HG03108 (cell line): ENCODE measurements around the gene ADARB2.

Experiments used
- ATAC-seq: cut with Tn5 transposase; IDR thresholded peaks from one replicate; pipeline ENCODE4 v1.9.1; 2021; ENCODE audit warnings: moderate library complexity; ENCODE audit not compliant: unreplicated experiment

ADARB2 gene

DNA sequence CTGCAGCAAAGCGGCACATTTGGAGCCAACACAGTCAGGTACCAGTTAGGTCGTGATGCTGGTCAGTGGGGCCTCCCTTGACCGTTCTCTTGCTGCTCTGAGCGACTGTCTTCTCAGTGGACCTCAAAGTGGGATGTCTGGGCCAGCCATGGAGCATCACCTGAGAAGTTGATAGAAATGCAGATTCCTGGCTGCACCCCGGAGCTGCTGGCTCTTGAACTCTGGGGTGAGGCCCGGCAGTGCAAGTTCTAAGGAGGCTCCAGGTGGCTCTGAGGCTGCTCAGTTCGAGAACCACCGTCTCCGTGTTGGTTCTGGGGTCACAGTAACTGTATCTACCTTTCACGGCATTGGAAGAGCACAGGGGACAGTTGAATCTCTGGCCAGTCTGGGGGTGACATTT lies 533.6 kb downstream of the ADARB2 start:
- no peak for ATAC-seq

DNA sequence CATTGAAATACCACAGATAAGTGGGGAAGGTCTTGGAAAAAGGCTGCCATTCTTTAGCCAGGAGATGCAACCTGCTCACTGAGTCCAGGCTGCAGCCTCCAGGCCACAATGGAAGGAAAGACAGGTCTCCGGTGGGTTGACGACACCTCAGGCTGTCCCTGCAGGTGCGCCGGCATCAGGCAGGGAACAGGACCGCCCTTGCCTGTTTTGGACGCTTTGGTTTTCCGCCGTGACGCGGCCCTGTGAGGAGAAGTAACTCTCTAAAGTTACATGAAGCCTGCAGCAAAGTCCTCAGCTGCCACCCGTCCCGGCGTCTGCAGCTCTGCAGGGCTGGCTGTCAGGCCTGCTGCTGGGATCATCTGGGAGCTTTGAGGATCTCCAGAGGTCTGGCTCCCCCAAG lies 534.1 kb downstream of the ADARB2 start:
- ATAC-seq, result no peak

DNA sequence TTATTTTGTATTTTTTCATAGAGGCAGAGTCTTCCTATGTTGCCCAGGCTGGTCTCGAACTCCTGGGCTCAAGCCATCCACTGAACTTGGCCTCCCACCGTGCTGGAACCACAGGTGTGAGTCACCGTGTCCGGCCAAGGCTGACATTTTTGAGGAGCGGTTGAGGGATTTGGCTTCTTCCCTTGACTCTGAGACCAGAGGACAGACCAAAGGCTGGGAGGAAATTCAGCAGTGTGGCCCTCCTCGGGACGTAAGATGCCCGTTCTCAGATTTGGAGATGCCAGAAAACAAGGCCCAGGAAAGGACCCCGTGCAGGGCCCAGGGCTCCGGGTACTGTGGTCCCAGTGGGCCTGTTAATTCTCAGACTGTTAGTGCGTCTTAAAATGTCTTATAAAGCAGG lies 535.0 kb downstream of the ADARB2 start:
- no peak for ATAC-seq

DNA sequence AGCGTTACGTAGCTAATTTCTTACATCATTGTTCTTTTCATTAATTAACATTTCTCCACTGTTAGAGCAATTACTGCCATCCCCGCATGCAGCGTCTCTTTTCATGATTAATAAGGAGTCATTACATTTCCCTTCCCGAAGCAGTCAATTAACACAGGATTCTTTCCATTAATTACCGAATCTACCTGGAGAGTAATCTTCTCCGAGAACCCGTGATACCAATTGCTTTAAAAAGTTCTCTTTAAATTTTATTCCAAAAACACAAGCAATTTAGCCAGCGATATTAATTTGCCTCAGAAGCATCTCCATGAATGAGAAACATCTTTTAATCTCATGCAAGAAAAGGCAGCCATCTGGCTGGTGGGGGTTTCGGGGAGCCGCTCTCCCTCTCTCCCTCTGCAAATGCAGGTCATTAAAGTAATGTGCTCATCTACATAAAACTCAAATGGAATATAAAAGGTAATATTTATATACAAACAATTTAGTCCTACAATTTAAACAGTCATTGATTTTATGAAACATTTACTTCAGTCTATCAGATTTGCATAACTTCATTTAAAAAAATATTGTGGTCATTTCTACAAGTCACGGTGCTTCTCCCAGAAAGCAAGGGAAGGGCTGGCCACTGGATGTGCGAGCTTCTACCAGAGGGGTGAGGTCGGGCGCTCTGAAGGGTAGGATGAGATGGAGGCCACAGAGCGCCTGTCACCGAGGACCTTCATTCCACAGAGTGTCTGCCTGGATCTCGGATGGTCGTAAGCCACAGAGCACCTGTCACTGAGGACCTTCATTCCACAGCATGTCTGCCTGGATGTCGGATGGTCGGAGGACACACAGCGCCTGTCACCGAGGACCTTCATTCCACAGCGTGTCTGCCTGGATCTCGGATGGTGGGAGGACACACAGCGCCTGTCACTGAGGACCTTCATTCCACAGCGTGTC lies 536.2 kb downstream of the ADARB2 start:
- ATAC-seq, result no peak

DNA sequence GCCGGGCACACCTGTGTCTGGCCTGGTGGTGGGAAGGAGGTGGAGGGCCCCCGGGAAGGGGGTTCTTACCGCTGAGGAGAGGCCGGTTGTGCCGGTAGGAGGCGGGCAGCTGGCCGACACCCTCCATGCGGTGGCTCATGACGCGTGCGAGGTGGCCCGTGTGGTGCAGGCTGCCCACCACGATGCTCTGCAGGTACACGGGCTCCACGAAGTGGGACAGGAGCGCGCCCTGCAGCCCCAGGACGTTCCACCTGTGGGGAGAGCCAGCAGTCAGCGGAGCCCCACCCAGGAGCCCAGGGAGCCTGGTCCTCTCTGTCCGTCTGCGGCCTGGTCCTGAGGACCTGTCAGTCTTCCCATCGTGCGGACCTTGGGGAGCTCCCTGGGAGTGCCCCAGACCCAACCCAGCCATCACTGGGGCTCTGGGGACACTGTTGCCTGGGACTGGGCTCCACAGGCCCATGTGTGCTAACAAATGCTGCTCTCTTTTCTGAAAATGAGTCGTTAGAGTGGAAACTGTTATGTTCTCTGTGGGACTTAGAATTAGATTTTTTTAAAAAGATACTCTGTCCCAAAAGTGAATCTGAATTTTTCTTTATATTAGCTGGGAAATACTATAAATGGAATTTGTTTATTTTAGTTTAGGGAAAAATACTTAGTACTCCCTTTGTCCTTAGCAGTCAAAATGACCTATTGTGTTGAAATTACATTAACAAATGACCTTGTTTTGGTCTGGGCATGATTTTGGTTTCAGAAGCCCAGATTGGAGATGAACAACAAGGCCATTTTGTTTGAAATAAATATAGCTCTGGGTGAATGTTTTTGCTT lies 537.2 kb downstream of the ADARB2 start:
- no peak for ATAC-seq

DNA sequence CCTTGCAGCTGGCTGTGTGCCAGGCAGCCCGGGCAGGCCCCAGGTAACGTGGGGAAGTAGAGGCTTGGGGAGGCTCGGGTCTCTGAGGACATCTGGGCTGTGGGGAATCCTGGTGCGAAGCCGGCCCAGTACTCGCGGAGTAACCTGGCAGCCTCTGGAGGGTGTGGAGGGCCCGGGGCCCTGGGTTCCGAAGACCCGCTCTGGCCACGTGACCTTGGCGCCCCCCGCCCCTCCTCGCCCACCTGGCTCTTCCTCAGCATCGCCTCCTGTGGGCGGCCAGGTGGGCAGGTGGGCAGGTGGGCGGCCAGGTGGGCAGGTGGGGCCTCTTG lies 538.0 kb downstream of the ADARB2 start:
- ATAC-seq, result no peak

DNA sequence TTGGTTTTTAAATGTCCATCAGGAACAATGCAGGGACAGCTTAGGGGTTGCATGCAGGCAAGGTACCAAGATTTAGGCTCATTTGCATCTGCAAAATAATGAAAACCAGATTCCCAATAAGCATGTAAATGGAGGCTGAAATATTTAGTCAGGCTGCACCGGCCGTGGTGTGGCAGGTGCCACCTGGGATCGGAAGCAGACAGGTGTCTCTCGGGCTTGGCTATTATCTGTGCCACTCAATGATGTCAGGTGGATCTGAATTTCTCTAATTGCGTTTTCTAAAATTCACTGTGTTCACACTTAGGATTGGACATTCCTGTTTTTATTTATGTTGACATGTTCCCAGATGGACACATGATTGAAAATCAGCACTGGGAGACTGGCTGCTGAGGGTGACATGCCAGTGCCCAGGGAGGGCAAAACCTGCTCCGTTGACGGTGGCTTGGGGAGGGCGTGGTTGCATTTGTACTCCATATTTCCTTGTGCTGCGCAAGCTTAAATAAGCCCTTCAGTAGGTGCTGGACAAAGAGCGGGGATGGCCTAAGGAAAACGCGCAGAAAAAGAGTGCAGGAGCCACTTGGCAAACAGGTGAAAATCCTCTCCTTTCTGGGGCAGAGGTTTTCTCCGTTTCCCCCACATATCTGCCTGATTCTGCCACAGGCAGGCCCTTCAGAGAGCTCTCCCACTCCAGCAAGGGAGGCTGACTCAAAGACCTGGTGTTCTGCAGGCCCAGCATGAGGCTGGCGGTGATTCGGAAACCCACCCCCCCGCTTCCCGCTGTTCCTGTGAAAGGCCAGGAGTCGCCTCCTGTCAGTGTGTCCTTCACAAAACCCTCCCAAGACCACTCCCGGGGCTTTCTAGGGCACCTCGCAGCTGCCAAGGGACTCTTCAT lies 538.6 kb downstream of the ADARB2 start:
- ATAC-seq, result no peak

DNA sequence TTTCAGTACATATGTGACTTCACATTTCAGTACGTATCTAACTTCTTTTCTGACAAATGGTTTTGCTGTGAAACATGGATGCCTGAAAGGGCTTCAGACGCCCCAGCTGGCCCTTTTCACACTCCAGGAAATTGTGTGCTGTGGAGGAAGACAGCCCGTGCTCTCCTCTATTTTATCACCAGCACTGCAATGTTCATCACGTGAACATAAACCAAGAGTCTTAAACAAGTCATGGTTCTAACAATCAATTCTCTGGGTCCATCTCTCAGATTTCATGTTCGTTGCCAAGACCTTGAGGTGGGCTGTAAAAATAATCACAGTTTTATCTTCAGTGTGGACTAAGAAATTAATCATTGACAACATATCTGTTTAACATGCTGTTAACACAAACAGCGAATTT lies 539.9 kb downstream of the ADARB2 start:
- ATAC-seq, result no peak

DNA sequence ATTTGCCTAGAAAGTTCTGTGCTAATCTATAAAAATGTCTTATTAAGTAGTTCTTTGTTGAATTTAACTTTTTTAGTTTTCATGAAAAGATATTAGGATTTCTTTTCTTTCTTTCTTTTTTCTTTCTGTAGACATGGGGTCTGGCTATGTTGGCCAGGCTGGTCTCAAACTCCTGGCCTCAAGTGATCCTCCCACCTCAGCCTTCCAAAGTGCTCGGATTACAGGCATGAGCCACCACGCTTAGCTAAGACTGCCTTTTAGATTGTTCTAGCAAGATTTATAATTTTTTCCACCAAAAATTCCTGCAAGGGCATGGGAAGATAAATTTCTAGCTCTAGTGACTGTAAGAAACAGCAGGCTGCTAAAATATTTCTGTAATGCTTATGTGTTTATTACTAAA lies 540.7 kb downstream of the ADARB2 start:
- no peak for ATAC-seq

DNA sequence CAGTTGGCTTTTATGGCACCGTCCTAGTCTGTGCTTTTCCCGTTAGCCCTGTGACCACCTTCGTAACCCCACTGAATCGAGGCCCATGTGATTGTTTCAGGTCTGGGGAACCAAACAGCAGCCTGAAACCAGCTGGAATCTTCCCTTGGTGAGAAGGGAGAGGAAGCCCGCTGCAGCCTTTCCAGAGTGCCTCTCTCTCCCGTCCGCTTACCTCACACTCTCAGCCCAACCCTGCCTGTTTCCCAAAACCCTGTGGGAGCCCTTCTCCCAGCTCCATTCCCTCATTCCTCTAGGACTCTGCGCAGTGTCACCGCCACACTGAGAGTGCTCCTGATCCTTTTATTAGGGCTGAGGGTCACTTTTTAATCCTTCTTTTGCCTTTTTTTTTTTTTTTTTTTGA lies 541.5 kb downstream of the ADARB2 start:
- ATAC-seq, result no peak

DNA sequence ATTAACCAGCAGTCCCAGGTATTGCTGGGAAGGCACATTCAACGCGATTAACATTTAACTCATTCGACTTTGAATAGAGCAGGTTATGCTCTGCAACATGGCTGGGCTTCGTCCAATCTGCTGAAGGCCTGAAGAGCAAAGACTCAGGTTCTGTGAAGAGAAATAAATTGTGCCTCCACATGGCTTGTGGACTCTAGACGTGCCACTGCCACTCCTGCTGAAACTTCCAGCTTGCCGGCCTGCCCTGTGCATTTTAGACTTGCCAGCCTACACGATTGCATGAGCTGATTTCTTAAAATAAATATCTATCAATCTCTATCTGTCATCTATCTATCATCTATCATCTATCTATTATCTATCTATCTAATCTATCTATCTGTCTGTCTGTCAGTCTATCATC lies 543.2 kb downstream of the ADARB2 start:
- no peak for ATAC-seq

DNA sequence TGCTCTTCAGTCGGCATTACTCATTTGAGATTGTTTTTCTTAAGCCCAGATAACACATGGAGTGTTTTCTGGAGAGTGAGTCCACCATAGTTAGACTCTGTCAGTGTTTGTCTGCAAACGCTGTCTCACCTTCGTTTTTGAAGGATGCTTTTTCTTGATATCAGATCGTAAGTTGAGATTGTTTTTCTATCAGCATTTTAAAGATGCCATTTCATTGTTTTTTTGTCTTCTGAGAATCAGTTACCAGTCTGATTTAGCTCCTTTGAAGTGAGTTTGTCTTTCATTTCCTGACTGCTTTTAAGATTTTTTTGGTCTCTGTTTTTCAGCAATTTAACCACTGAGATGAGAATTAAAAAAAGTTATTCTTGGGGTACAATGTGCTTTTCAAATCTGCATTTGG lies 543.8 kb downstream of the ADARB2 start:
- ATAC-seq, result no peak

DNA sequence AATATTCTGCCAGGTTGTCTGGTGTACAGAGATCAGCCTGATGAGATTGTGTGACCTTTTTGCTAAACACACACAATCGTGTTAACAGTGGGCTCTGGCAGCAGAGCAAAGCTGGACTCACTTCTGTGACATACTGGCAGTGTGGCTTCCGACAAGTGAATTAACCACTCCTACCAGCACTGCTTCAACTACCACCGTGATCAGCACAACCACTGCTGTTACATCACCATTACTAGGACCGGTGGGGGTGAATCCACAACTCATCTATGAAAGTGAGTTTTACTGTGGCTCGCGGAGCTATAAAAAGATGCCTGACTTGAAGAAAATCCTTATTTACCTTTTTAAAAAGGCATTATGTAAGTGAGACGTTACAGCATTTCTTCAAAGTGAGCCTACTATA lies 545.6 kb downstream of the ADARB2 start:
- no peak for ATAC-seq

DNA sequence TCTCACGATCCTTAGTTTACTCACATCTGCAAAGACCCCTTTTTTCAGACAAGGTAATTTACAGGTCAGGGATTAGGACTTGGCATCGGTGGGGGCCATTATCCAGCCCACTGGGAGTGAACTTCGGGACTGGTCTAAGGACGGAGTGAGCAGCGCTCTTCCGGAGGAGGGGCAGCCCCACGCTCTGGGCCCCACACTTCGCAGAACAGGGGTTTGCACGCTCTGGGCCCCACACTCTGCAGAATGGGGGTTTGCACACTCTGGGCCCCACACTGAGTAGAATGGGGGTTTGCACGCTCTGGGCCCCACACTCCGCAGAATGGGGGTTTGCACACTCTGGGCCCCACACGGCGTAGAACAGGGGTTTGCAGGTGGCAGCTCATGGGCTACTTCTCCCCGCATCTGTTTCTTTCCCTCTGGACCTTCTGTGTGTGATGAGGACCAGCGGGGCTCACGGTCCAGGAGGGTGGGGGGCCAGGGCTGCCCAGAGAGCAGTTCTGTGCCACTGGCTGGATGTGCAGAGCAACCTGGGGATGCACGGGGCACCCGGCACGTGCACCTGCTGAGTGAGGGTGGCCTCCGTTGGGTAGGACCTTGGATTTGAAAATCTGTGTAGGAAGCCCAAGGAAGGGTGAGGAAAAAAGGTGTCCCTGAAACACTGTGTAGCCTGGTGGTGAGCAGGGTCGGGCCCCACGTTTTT lies 546.4 kb downstream of the ADARB2 start:
- ATAC-seq, result no peak

DNA sequence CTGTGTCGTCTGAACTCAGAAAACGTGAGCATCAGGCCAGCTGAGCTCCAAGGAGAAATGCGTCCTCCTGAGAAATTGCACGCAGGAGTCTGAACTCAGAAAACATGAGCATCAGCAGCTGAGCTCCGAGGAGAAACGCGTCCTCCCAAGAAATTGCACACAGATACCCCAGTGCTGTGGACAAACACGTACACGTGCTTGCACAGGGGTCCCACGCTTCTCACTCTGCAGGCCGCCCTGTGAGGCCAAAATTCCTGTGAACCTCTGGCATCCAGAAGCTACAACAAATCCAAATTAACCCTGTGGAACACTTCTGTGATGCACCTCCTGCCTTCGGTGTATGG lies 547.3 kb downstream of the ADARB2 start:
- ATAC-seq, result no peak

DNA sequence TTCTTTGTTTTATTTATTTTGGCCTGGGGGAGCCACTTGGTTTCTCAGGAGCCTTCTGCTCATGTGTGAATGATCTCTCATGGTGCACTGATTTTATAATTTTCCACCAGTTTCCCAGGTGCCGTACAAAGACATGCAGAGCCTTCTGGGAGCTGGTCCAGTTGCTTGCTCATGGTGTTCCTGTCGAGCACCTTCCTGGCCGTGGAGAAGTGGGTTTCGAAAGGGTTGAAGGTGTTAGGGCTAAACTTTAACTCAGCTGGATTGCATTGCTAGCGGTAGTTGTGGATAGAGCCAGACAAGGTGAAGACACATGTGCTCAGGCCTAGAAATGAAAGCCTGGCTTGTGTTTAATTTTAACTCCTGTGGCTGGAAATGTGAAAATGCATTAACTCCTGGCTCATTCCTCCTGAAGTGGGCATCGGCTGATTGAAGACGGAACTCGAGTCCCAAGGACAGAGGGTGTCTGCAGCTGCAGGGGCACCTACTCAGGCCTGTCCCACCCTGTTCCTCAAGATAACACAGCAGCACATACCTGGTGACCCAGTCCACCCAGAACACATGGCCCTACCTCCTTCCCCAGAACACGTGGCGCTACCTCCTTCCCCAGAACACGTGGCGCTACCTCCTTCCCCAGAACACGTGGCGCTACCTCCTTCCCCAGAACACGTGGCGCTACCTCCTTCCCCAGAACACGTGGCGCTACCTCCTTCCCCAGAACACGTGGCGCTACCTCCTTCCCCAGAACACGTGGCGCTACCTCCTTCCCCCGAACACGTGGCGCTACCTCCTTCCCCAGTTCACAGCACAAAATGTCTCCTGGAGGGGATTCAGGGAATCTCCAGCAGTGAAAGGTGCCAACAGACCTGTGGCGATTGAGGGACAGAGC lies 547.9 kb downstream of the ADARB2 start:
- no peak for ATAC-seq

DNA sequence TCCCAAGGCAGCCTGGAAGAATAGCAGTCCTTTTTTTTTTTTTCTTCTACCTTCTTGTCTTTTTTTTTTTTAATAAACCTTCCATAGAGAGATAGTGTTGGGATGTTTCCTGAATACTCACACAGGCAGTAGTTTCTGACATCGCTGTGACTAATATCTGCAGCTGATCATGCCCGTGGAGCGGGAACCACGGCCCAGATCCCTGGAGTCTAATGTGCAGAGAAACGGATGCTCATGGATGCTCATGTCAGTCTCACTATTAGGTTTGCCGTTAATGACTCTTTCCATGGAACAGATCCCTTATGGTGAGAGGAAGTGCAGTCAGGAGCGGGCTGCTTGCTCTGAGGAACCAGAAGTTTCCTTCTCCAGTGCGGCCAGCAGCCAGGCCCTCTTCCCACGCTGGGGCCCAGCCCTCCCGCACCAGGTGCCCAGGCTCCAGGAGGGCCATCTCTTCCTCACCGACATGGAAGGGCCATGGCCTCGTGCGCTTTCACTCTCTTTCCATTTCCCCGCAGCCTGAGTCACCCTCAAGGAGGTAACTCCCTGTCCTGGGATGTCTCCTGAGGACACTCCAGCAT lies 548.7 kb downstream of the ADARB2 start:
- no peak for ATAC-seq

DNA sequence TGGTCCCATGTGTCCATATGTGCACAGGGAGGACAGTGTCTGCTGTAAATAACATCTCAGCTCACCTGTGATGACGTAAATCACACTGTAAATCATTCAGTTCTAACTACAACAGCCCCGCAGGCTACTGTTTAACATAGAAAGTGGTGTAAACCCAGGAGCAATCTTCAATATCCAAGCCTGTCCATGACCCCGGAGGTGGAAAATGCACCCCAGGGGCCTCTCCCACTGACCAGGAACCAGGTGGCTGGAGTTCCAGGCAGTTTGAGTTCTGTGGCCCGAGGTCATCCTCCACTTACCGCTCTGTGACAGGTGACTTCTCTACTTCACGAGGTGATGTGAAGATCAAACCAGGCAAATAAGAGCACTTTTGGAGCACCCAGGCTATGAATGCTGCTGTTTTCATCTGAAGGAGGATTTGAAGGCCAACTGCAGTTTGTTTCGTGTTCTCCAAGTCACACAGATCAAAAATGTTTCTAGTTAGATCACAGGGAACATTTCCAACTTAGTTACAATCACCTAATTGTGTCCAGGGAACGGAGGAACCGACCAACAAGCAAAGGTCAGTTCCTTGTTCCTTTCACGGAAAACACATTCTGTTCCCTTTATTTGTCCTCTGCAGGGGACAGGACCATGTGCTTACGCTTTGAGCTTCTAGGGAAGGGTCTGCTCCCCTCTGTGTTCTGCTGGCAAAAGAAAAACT lies 549.3 kb downstream of the ADARB2 start:
- no peak for ATAC-seq
